NCI-H2227 (cell line): Measurements from ENCODE around the gene ADAMTS18.
A peak's percentile ranks its signal among the peaks of the same experiment; 100 is the strongest.

ENCODE experiments used
- DNase-seq: peaks from one replicate; lab custom pipeline; 2025; ENCODE audit not compliant: unreplicated experiment; lab: John Stamatoyannopoulos, UW

The ADAMTS18 gene

GRCh38 chr16:77233799-77234519 is 200.9 kb downstream of the ADAMTS18 start:
- DNase-seq, result peak; percentile 31
